HepG2 (cell line): Measurements from ENCODE around the gene HLA-DOA. TPM values are rescaled to one million over a fixed set of nuclear protein-coding genes. Genes with fewer than 3 reads are reported as not detected.

ENCODE experiments used
- ATAD3A ChIP-seq: sonication (generic); formaldehyde crosslinking; IDR thresholded peaks from 2 replicates; pipeline ENCODE4 v1.4.0; 2020; ENCODE audit warnings: missing genetic modification reagents
- BCL6 ChIP-seq: IDR thresholded peaks from 2 replicates; pipeline ENCODE4 v1.6.1; 2016; ENCODE audit warnings: missing genetic modification reagents, missing compliant biosample characterization
- BHLHE40 ChIP-seq: IDR thresholded peaks from 2 replicates; pipeline ENCODE4 v1.6.1; 2011; ENCODE audit warnings: low read length, improper control_type of control experiment
- CHCHD3 ChIP-seq: sonication (generic); formaldehyde crosslinking; IDR thresholded peaks from 2 replicates; pipeline ENCODE4 v1.8.0; 2022; ENCODE audit warnings: mild to moderate bottlenecking, missing genetic modification reagents, moderate library complexity
- CREB1 ChIP-seq, 2 experiments: fragments of 450-650 bp in 1 of 2; IDR thresholded peaks; 2 replicates each; pipeline ENCODE4 v1.6.1; 2016 to 2017; ENCODE audit warnings: control low read depth in 1 of 2, mild to moderate bottlenecking in 1 of 2, missing compliant biosample characterization in 1 of 2, missing genetic modification characterization in 1 of 2
- ELF1 ChIP-seq: sonication (generic); formaldehyde crosslinking; IDR thresholded peaks from 2 replicates; pipeline ENCODE4 v1.4.0; 2020; ENCODE audit warnings: missing genetic modification reagents
- ETV5 ChIP-seq: IDR thresholded peaks from 2 replicates; pipeline ENCODE4 v1.6.1; 2018; ENCODE audit warnings: missing biosample characterization, missing genetic modification reagents, inconsistent platforms, borderline replicate concordance
- FOXO1 ChIP-seq: sonication (generic); formaldehyde crosslinking; IDR thresholded peaks from 2 replicates; pipeline ENCODE4 v1.4.0; 2020; ENCODE audit warnings: missing genetic modification reagents
- HES4 ChIP-seq: sonication (generic); formaldehyde crosslinking; IDR thresholded peaks from 2 replicates; pipeline ENCODE4 v1.9.0; 2021; ENCODE audit warnings: mild to moderate bottlenecking, missing genetic modification reagents, borderline replicate concordance
- IKZF1 ChIP-seq: fragments of 450-650 bp; IDR thresholded peaks from 2 replicates; pipeline ENCODE4 v1.7.1; 2016
- IKZF5 ChIP-seq: IDR thresholded peaks from 2 replicates; pipeline ENCODE4 v1.6.1; 2018; ENCODE audit warnings: missing genetic modification reagents, mild to moderate bottlenecking, missing compliant biosample characterization
- JUNB ChIP-seq: sonication (generic); formaldehyde crosslinking; IDR thresholded peaks from 2 replicates; pipeline ENCODE4 v1.8.0; 2022; ENCODE audit warnings: missing genetic modification reagents, mild to moderate bottlenecking, borderline replicate concordance
- KLF13 ChIP-seq: sonication (generic); formaldehyde crosslinking; IDR thresholded peaks from 2 replicates; pipeline ENCODE4 v1.4.0; 2020; ENCODE audit warnings: mild to moderate bottlenecking, missing genetic modification reagents
- MXI1 ChIP-seq: IDR thresholded peaks from 3 replicates; pipeline ENCODE4 v1.6.1; 2012; ENCODE audit warnings: low read depth, low read length, inconsistent platforms, borderline replicate concordance
- REPIN1 ChIP-seq: sonication (generic); formaldehyde crosslinking; IDR thresholded peaks from 2 replicates; pipeline ENCODE4 v1.8.0; 2022; ENCODE audit warnings: missing genetic modification reagents, low read depth, mild to moderate bottlenecking, borderline replicate concordance
- RFX5 ChIP-seq: IDR thresholded peaks from 2 replicates; pipeline ENCODE4 v1.6.1; 2011; ENCODE audit warnings: low read depth, low read length, improper control_type of control experiment
- RXRA ChIP-seq: sonication (generic); formaldehyde crosslinking; IDR thresholded peaks from 2 replicates; pipeline ENCODE4 v1.5.1; 2020; ENCODE audit warnings: missing genetic modification reagents
- SALL1 ChIP-seq: sonication (generic); formaldehyde crosslinking; IDR thresholded peaks from 2 replicates; pipeline ENCODE4 v1.8.0; 2022; ENCODE audit warnings: mild to moderate bottlenecking, missing genetic modification reagents
- SIN3A ChIP-seq: IDR thresholded peaks from 2 replicates; pipeline ENCODE4 v1.6.1; 2011; ENCODE audit warnings: low read depth, mild to moderate bottlenecking, control low read depth, low read length, borderline replicate concordance
- SMYD3 ChIP-seq: sonication (generic); formaldehyde crosslinking; IDR thresholded peaks from 2 replicates; pipeline ENCODE4 v1.8.1; 2023; ENCODE audit warnings: mild to moderate bottlenecking, missing genetic modification reagents
- TEAD2 ChIP-seq: sonication (generic); formaldehyde crosslinking; IDR thresholded peaks from 2 replicates; pipeline ENCODE4 v1.9.0; 2021; ENCODE audit warnings: missing genetic modification reagents
- TERF1 ChIP-seq: sonication (generic); formaldehyde crosslinking; IDR thresholded peaks from 2 replicates; pipeline ENCODE4 v1.8.0; 2022; ENCODE audit warnings: mild to moderate bottlenecking, missing genetic modification reagents, moderate library complexity
- YEATS4 ChIP-seq: sonication (generic); formaldehyde crosslinking; IDR thresholded peaks from 2 replicates; pipeline ENCODE4 v1.4.0; 2020; ENCODE audit warnings: missing genetic modification reagents, borderline replicate concordance
- ZBTB25 ChIP-seq: IDR thresholded peaks from 2 replicates; pipeline ENCODE4 v1.6.1; 2018; ENCODE audit warnings: missing genetic modification reagents
- ZNF121 ChIP-seq: sonication (generic); formaldehyde crosslinking; IDR thresholded peaks from 2 replicates; pipeline ENCODE4 v1.5.0; 2020; ENCODE audit warnings: mild to moderate bottlenecking, missing genetic modification reagents
- ZNF224 ChIP-seq: sonication (generic); formaldehyde crosslinking; IDR thresholded peaks from 2 replicates; pipeline ENCODE4 v1.5.0; 2020; ENCODE audit warnings: mild to moderate bottlenecking, missing genetic modification reagents
- ZNF24 ChIP-seq: fragments of 450-650 bp; IDR thresholded peaks from 2 replicates; pipeline ENCODE4 v1.6.1; 2017; ENCODE audit warnings: antibody characterized with exemption, mild to moderate bottlenecking
- ZNF605 ChIP-seq: sonication (generic); formaldehyde crosslinking; IDR thresholded peaks from 2 replicates; pipeline ENCODE4 v1.8.0; 2022; ENCODE audit warnings: mild to moderate bottlenecking, missing genetic modification reagents
- ZNF850 ChIP-seq: sonication (generic); formaldehyde crosslinking; conservative IDR thresholded peaks from 2 replicates; pipeline ENCODE4 v1.9.0; 2021; ENCODE audit warnings: mild to moderate bottlenecking, missing genetic modification reagents
- polyA plus RNA-seq, 8 experiments: library from polyadenylated mRNA; depleted of rRNA in 3 of 8; stranded (reverse) in 7 of 8; unstranded in 1 of 8; fragments of >200 nt; fragmentation: Illumina TruSeq in 4 of 8; extraction: Trizol in 4 of 8; gene quantifications; 2 replicates each; pipeline versions ENCODE4 v1.2.1 to v1.2.3, GENCODE V29; 2011 to 2016; ENCODE audit warnings: low read depth in 4 of 8, missing spikeins in 1 of 8, mixed read lengths in 1 of 8; ENCODE audit not compliant: insufficient read depth in 1 of 8
- total RNA-seq, 5 experiments: library from RNA; depleted of rRNA; stranded (reverse); fragments of >200 nt; fragmentation: Illumina TruSeq; extraction: Trizol; gene quantifications; 2 replicates each; pipeline ENCODE4 v1.2.3, GENCODE V29; 2016; ENCODE audit warnings: low read depth in 1 of 5

Gene HLA-DOA
- total and polyA plus RNA-seq, 2 of the 13 experiments (the other 11 are each of a cell fraction or from before 2014, with no cell fraction given) = 0.03 to 0.09 TPM

GRCh38 chr6:32971581-32972352 lies 37.6 kb downstream of the HLA-DOA start (continued):
- no peak for TF ChIP-seq IKZF1
- no peak for TF ChIP-seq ZNF224
- peak; percentile 50; the same call in 1 of the 3 replicates for TF ChIP-seq MXI1
- peak; percentile 89; the same call in 1 of the 2 replicates for TF ChIP-seq ZBTB25 (CRISPR knock-in tag)
- peak; percentile 78 for TF ChIP-seq REPIN1 (CRISPR knock-in tag)
- no peak for TF ChIP-seq ZNF850 (CRISPR knock-in tag)
- TF ChIP-seq ZNF605 (CRISPR knock-in tag) = peak; percentile 68
- no peak; the same call in 1 of the 2 replicates for TF ChIP-seq BHLHE40
- no peak for TF ChIP-seq CHCHD3 (CRISPR knock-in tag)
- TF ChIP-seq CREB1 (IDR thresholded peaks at IDR 0.05) = peak; percentile 100
- no peak for TF ChIP-seq CREB1 (CRISPR knock-in tag; IDR thresholded peaks at IDR 0.05)
- peak; percentile 46; the same call in 1 of the 2 replicates for TF ChIP-seq KLF13 (CRISPR knock-in tag)
- TF ChIP-seq HES4 = peak; percentile 82
- peak; percentile 52; the same call in 1 of the 2 replicates for TF ChIP-seq SMYD3
- TF ChIP-seq YEATS4 (CRISPR knock-in tag) = peak; percentile 66
- peak; percentile 62; the same call in 1 of the 2 replicates for TF ChIP-seq ZNF24
- peak; percentile 87; the same call in 1 of the 2 replicates for TF ChIP-seq IKZF5 (CRISPR knock-in tag)
- TF ChIP-seq BCL6 (CRISPR knock-in tag) = peak; percentile 55
- peak; percentile 57 for TF ChIP-seq ELF1
- TF ChIP-seq ETV5 (CRISPR knock-in tag) = peak; percentile 22; the same call in 1 of the 2 replicates
- peak; percentile 22; the same call in 1 of the 2 replicates for TF ChIP-seq JUNB (CRISPR knock-in tag)
- peak; percentile 25; the same call in 1 of the 2 replicates for TF ChIP-seq ZNF121 (CRISPR knock-in tag)
- no peak for TF ChIP-seq ATAD3A (CRISPR knock-in tag)
- peak; percentile 67; the same call in 1 of the 2 replicates for TF ChIP-seq SALL1 (CRISPR knock-in tag)
- no peak; the same call in 1 of the 2 replicates for TF ChIP-seq FOXO1 (CRISPR knock-in tag)
- peak; percentile 98 for TF ChIP-seq RFX5
- TF ChIP-seq SIN3A = peak; percentile 93; the same call in 1 of the 2 replicates
- no peak for TF ChIP-seq TERF1 (CRISPR knock-in tag)
- no peak; the same call in 1 of the 2 replicates for TF ChIP-seq TEAD2 (CRISPR knock-in tag)
- no peak for TF ChIP-seq RXRA (CRISPR knock-in tag)
